ENCODE measurements around the gene FNDC11.

FNDC11 gene

DNA sequence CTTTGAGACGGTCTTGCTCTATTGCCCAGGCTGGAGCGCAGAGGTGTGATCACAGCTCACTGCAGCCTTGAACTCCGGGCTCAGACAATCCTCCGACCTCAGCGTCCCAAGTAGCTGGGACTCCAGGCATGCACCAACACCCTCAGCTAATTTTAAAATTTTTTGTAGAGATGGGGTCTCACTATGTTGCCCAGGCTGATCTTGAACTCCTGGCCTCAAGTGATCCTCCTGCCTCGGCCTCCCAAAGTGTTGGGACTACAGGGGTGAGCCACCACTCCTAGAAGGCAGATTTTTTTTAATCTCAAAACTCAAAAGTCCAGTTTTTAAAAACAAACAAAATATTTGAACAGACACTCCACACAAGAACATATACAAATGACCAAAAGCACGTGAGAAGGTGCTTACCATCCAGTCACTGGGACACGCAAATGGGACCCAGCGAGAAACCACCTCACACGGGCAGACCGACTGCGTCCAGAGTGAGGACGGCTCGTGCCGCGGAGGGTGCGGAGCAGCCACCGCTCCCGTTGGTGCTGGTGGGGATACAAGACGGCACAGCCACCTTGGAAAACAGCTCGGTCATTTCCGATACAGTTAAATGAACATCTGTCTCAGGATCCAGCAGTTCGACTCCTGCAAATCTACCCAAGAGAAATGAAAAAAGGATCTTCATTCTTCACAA is 28.6 kb downstream of the FNDC11 start:
- DNase-seq (ENCODE audit: low spot score): no peak

DNA sequence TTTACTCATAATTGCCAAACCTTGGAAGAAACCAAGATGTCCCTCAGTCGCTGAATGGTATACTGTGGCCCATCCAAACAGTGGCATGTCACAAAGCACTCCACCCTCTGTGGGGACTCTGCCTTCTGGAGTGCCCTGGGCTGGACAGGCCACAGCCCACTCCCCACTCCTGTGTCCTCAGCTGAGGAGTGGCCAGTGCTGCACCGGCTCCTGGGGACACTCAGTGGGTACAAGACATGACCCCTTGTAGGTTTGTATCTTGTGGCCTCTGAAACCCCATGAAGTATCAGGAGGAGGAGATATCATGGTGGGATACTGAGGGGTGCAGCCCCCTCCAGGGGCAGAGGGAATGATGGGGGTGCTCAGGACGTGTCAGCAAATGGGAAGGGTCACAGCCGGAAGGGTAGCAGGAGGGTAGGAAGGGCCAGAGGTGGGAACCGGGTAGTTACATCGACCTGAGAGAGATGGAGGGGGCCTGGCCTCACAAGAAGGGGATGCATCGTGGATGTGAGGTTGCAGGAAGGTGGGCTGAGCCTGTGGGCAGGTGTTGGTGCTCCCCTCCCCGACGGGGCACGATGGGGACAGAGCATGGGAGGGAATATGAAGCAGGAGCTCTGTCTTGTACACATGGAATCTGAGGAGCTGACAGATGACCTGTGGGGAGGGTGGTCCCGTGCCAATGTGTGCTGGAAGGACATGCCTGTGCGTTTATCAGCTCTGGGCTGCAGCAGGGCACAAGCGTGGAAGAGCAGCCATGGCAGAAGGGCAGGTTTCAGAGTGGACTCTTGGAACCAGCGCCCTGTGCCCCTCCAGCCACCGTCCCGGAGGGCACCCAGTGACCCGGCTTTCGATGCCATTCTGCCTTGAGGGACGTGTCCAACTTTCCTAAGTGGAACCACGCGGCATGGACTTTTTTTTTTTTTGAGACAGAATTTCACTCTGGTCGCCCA is 31.9 kb downstream of the FNDC11 start:
- no peak for DNase-seq (ENCODE audit: low spot score)

DNA sequence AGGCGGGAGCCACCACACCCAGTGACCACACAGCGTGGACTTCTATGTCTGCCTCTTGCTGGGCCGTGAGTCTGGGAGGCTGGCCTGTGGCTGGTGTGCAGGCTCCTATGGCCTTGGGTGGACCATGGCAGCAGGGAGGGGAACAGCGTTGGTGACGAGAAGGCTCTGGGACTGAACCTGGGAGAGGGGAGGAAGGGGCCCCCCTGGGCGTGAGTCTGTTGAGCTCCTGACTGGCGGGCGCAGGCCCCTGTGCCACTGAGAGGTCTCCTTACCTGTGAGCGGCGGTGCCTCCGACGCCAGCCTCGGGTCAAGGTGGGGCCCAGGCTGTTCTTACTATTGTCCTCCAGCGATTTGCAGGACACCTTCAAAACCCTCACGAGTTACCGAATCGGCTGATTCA is 32.8 kb downstream of the FNDC11 start:
- DNase-seq (ENCODE audit: low spot score): no peak

DNA sequence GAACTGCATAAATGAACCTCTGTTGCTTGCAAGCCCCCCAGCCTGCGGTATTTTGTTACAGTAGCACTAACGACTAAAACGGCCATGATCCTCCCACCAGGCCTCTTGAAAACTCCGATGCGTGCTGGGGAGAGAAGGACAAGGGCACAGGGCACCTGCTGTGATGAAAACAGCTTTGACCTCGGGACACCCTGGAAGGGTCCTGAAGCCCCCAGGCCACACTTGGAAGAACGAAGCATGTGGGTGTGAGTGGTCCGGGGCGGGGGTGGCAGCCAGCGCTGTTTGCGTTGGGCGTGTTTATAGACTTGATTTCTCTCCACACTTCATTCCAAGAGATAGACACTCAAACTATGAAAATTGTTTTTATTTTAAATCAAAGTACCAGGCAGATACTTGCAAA is 33.3 kb downstream of the FNDC11 start:
- no peak for DNase-seq (ENCODE audit: low spot score)

DNA sequence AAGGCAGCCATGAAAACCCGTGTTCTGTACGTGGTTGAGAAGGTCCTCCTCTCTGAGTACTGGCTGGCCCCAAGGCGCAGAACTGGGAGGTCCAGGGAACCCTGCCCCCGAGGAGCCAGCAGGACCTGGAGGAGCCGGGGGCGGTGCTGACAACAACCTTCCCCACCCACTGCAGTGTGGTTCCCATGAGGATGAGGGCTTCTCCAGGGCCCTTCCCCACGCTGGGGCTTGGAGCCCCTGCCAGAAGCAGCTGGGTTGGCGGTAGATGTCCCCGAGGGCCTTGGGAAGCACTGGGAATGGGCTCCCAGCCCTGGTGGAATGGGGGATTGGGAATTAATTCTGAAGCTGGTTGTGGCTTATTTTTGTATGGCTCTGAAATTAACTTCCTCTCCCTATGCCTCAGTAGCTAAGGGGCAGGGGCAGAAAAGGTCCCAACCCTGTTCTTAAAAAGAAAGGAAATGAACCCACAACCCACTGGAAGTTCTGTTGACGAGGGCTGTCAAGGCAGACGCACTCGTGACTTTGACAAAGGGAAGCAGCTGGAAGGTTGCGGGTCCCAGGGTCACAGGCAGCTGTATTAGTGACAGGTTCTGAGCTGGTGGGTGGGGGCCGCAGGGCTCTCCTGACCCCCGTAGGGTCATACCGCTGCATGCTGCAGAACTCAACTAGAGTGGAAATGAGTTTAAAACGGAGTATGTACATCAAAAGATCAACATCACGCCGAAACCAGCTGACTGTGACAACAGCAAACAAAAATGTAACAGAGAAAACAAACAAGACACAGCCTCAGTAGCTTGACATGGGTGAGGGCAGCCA is 34.0 kb downstream of the FNDC11 start:
- DNase-seq (ENCODE audit: low spot score): no peak

DNA sequence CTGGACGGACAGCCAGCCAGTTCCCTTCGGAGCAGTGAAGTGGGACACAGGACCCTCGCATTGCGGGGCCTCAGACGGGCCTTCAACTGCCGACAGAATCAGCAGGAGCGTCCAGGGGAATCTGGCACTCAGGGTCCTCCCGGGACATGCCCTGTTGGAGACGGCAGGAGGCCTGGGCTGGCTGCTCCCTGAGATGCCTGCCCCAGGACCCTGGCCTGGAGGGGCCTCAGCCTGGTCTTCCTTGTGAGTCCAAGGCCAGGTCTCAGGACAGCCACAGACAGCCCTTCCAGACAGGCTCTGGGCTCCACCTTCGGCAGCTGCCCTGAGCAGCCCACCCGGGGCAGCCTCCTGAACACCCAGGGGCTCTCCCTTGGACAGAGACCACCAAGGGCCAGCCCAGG is 34.7 kb downstream of the FNDC11 start:
- DNase-seq (ENCODE audit: low spot score): no peak

DNA sequence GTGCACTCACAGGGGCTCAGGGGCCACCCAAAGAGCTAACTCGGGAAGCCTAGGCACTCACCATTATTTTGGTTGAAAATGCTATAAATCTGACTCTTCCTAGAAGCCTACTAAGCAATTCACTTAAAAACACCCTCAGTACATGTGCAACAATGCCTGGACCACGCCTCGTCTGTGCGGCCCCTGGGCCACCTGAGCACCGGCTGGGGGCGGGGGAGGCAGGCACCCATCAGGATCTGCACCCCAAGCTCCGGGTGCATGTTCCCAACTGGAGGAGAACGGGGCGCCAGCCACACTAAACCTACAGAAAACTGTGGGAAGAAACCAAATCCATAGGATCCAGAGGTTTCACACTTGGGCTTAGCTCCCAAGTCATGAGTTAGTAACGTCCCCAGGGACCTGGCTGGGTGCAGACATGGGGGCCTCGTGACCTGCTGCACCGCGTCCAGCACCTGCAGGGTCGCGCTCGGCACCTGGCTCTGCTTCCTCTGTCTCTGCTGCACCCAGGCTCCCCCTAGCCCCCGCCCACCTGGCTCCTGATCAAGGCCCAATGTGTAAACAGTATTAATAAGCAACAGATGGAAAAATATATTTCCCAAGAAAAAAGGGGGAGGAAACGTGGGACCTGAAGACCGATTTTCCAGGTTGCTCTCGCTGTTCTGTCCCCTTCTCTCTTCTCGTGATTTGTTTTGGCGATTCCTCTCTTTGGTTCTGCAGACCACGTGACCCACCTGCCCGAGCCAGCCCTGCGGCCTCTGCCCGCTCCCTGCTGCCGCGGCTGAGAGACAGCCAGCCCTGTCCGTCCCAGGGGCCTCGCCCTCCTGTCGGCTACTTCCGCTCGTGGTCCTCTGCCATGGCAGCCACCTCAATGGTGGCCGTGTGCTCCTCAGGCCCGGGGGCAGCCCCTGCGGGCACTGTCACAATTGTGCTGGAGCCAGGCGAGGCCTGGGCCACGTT is 35.6 kb downstream of the FNDC11 start:
- no peak for DNase-seq (ENCODE audit: low spot score)

DNA sequence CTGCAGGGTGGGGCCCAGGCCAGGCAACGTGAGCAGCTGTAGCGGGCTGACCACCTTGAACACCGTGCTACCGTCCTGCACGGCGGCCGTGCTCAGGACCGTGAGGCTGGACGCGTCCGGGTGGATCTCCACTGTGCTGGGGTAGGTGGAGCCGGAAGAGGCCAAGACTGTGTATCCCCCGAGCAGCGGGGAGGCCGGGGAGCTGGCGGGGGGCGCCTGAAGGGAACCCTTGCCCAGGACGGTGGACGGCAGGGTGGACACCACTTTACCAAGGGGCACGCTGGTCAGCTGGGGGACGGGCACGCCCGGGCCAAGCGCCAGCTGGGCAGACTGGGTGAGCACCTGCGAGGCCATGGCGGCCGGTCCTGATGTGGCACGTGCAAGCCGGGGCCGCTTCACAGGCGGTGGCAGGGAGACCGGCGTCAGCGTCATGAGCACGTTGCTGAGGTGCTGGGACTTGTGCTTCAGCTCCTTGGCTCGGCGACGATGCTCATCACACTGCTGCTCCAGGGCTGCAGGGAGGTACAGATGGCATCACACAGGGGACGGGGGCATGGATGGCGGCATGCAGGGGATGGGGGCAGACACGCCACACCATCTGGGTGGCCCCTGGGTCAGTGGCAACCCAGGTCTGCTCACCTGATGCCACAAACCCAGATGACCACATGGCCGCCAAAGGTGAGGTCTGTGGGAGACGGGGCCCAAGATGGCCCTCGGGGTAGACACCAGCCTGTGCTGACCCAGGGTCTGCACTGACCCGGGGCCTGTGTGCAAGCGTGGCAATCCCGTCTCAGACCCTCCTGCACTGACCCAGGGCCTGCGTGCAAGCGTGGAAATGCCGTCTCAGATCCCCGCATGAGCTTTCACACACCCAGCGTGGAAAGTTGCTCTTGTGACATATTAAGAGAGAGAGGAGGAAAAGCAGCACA is 36.5 kb downstream of the FNDC11 start:
- no peak for DNase-seq (ENCODE audit: low spot score)

DNA sequence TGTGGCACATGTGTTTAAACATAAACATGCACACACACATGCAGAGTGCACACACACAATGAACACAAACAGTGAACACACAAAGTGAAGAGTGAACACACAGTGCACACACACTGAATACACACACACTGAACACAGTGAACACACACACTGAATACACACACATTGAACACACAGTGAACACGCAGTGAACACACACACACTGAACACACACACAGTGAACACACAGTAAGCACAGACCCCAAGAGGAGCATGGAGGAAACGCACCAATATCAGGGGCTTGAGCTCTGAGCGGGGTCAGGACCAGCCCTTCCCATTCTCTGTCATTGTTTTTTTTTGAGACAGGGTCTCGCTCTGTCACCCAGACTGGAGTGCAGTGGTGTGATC is 37.2 kb downstream of the FNDC11 start:
- no peak for DNase-seq (ENCODE audit: low spot score)

DNA sequence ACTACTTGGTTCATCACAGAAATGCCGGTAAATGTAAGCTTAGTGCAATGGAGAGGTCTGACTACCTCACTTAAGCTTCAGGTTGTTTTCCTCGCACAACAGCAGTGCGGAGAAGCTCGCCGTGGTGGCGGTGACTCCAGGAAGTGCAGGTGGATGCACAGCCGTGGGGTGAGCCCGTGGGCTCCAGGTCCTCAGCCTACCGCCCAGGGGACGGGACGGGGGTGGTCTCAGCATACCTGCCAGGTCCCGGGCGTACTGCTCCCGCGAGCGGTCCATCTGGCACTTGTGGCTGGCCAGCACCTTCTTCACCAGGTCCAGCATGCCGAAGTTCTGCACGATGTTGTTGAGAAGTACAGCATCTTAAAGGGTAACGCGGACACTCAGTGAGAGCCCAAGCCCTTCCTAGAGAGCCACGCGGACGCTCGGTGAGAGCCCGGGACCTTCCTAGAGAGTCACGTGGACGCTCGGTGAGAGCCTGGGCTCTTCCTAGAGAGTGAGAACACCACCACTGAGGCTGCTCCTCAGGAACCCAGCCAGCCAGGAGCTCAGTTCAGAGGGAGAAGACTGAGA is 37.9 kb downstream of the FNDC11 start:
- DNase-seq (ENCODE audit: low spot score): no peak

DNA sequence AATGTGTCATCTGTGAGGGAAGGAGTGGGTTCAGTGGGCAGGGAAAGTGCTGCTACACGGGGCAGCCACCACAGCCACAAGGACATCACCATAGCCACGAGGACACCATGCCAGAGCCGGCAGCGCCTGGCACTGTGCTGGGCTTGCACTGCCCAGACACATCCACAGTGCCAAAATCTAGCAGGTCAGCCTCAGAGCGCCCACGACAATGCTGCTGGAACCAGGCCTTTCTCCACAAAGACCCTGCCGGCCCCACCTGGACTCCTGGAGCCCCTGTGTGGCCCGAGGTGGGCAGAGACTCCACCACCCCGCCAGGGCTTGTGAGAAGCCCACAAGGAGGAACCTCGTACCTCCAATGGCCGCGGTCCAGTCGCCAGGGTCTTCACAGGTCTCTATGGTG is 38.7 kb downstream of the FNDC11 start:
- no peak for DNase-seq (ENCODE audit: low spot score)

DNA sequence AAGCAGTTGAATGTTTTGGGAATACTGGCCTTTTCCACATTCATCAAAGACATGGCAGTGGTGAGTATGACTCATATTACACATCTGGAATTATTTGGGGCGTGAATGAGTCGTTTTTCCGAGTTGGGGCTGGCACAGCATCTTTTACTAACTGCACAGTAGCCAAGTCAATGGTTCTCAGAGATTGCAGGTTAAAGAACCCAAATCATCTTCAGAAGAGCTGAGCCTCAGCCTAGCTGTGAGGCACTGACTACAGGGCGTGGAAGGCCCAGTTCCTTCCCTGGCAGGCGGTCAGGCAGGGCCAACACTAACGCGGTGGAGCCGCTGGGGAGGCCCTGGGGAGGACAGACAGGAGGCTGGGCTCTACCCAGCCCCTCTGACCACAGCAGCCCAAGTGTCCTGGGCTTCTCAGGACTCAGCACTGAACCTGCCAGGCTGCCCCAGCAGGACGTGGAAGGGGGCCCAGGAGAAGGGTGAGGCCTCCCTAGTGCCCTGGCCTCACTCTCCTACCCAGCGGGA is 40.1 kb downstream of the FNDC11 start:
- DNase-seq (ENCODE audit: low spot score): peak; percentile 85

DNA sequence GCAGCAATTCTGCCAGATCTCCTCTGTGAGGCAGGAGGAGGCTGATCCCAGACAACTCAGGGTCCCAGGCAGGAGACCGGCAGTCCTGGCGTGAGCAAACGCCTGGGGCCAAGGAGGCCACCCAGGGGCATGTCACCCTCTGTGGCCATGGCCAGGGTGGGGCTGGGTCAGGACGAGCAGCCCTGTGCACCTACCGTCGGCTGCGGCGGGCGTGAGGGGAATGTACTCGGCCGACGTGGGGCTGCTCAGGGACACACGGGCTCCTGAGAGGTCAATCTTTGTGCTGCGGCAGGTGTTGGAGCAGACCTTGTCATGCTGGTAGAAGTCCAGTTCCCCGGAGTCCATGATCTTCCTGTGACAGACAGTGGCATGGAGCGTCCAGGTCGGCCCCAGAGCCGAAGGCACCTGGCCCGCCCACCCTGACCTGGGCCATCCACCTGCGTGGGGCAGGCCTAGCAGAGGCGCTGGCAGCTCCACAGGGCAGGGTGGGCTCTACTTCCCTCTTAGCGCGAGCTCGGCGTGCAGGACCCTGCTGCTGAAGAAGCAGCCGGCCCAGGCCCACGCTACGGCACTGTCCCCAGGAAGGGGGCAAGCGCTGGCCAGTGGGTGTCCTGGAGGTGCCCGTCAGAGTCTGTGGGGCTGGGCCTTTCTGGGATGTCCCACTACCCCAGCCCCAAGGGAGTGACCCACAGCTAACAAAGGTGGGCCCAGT is 41.6 kb downstream of the FNDC11 start:
- no peak for DNase-seq (ENCODE audit: low spot score)

DNA sequence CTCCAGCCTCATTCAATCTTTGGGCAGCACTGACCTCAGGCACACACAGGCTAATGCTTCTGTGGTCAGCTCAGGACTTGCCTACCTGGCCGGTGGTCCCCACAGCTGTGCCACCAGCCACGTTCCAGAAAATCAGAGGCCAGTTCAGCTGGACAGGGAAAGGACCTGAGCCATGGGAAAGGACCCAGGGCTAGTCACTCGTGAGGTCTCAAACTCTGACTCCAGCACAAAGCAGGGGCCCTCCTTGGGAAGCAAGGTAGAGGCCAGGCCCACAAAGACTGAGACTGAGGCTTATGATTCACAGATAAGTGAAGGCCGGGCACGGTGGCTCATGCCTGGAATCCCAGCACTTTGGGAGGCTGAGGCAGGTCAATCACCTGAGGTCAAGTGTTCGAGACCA is 42.5 kb downstream of the FNDC11 start:
- no peak for DNase-seq (ENCODE audit: low spot score)

DNA sequence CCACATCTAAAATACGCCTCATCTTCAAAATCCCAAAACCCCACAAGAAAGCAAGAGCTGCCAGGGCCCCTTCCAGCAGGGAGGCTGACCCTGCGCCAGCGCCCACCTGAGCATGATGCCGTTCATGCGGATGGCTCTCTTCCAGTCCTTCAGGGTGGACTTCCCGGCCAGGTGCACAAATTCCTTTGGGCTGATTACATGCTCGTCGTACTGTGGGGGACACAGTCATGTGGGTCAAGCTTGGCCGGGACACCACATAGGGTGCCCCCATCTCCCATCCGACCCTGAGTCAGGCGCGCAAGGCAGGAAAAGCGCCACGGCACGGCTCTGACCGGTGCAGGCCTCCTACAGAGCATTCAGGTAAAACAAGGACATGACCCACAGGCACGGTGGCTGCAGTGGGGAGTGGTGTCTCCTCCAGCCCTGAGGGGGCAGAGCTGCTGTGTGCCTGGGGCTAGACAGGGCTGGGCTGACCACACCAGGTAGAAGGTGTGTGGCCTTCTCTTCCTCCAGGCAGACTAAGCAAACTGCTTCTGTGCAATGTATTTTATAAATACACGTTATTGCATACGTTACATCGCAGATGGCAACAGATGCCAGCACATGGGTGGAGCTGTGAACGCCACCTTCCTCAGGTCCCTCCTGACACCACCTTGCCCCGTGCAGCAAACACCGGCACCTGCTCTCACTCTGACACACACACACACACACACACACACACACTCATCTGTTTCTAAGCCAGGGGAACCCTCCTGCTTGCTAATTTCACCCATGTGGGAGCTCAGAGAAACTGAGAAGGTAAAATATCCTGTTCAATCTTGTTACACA is 43.9 kb downstream of the FNDC11 start:
- no peak for DNase-seq (ENCODE audit: low spot score)

DNA sequence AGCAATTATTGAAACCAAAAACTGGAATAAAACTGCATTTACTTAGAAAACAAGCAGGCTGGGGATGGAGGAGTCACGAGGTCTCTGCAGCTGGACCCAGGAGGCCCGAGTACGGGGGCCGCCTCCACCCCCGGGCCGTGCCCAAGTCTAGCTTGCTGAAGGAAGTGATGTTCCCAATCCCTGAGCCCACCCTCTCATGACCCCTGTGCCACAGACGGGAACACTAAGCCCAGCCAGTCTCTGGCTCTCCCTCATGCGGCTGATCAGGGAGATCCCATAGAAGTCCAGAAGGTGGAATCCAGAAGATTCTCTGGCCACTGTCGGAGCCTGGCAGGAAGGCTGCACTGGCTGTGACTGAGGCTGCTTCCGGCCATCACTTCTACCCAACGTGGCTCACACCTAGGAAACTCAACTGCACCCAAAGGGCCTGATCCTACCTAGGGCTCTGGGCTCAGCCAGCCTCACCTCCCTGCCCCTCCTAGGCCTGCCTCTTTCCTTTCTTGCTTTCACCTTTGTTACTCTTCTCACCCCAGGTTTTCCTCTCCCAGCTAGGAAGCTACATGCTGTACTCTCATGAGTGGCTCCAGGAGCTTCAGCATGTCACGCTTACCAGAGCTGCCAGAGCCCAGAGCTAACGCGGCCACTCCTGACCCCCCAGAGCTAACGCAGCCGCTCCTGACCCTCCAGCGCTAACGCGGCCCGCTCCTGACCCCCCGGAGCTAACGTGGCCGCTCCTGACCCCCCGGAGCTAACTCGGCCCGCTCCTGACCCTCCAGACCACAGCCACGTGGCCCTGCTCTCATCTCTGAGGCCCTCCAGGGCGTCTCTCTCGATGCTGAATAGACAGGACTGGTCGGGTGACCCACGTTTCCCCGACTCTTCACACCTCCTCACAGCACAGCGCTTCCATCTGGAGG is 44.8 kb downstream of the FNDC11 start:
- DNase-seq (ENCODE audit: low spot score): no peak

DNA sequence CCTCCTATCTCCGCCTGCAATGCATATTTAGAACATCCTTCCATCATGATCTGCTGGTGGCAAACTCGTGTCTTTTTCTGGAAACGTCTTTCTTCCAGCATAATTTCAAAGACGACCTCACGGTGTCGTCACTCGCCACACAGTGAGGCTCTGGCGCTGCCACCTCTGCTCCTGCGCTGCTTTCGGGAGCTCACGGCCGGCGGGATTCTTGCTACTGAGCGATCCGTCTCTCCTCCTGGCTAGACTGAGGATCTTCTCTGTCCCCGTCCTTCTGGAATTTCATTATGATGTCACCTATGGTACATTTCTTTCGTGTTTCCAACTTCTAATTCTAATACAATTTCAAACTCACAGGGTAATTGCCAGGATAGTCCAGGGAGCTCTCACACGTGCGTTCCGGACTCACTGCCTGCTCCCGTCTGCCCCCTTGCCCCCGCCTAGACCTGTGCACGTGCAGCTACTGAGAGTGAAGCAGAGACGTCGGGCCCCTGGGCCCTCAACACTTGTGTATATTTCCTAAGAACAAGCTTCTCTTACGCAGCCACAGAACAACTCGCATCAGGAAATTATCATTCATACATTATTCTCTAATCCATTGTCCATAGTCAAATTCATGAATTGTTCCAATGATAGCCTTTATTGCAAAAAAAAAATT is 45.6 kb downstream of the FNDC11 start:
- DNase-seq (ENCODE audit: low spot score): no peak
